Medulla oblongata (tissue), 1 donor: ENCODE measurements around the gene TMEM185A.
"Not testable (repeated sequence)": the region's sequence is repeated elsewhere in the genome, so short reads cannot be mapped to it uniquely, and the experiment has no call there.

Experiments used
- DNase-seq: peaks from one replicate; pipeline ENCODE4 v3.0.0-alpha.2; 2015; ENCODE audit errors: extremely low spot score

Gene TMEM185A

GRCh38 chrX:149631234-149632165, at the start of gene TMEM185A:
Gene TMEM185A (minus strand): TSS chrX:149631792. CDS start chrX:149631580, 212 bp downstream.
- DNase-seq = peak; percentile 31

DNA sequence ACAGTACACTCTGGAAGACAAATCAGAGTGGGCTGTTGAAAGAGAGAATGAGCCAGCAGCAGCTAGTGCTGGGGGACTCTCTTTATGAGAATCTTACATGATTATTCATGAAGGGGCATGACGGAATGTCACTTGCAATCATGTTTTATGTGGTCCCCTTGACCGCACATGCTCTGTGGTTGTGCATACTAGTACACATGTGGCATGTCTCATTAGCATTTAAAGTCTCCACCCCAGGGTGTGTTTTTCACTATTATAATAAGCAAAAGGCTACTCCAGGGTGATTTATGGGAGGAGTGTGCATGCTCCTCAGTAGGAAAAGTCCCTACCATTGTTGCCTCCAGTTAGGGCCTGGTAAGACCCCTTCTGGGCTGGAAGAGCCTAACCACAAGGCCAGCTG, 49.6 kb upstream of the TMEM185A start:
- no peak for DNase-seq

DNA sequence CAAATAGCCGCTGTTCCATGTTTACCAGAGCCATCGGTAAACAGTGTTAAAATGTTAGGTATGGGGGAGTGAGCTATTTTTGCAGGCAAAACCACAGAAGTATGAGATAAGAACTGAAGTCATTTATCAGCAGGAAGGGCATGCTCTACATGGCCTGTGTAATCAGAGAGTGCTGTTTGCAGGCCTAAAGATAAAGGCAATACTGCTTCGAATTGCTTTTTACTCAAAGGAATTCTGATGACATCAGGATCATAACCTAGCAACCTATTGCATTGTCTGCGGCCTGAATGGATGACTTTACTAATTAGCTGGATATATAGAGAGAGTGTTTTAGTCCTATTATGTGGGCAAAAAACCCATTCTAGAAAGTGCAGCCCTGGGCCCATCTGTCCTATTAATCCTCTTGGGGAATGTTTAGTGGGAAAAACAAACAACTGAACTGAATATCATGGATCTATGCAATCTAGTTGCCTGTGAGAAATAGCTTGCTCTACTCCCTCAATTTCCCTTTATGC, 47.6 kb upstream of the TMEM185A start:
- DNase-seq = not testable (repeated sequence)

- not testable (repeated sequence) for DNase-seq
Observed at GRCh38 chrX:149675554-149675953, 44.0 kb upstream of the TMEM185A start.

DNA sequence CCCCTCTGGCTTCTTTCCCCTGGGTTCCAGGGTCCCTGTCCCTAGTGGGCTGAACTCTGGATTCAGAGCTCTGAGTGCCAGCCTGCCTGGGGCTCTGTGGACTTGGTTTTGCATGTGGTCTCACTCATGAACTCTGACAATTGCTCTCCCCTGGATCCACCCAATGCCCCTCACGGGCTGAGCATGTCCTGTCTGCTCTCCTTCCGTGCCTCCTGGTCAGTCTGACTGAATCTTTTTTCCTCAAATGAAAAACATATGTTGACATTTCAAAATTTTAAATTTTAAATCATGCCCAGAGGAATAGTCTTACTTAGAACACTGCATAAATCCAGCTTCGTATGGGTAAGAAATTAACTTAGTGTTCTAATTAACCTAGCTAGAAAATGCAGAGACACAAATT, 43.5 kb upstream of the TMEM185A start:
- DNase-seq = not testable (repeated sequence)

DNA sequence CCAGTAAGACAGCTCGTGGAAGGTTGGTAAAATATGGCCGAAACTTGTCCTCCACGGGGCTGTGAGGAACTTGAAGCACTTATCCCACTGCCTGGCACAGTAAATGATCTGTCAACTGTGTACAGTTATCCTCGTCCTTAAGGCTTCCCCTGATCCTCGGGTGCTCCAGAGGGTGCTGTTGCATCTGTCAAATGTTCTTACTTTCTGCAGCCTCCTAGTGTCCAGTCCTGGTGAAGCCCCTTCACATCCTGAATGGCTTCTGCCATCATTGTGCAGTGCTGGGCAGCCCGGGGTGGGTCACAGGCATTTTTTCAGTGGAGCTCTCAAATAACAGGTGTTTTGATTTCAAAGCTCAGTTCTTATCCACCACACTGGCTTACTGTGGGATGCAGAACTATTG, 29.0 kb upstream of the TMEM185A start:
- not testable (repeated sequence) for DNase-seq

DNA sequence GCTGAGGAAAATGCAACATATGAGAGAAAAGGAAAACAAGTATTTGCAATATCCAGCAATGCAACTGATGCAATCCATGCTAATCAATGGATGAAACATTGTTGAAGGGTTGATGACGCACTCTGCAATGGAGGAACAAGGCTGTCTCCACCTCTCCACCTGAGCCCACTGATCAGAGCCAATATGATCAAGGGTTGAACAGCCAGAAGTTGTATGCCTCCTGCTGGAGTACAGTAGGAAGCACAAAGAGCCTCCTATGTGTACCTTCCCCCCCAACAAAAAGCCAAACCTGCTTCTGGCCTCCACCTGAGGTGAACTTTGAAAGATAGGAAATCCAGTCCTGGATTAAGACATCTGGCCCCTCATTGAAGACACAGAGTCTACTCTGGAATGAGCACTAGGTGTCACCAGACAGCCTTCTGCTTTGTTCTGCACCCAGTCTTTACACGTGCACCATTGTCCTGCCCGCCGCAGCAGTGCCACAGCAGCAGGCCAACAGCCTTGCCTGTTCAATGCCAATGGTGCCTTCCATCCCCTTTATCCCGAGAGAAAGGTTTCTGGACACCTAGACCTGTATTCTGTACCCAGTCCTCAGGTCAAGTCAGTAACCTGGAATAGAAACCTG, 24.8 kb upstream of the TMEM185A start:
- DNase-seq = not testable (repeated sequence)

GRCh38 chrX:149652232-149652981, 20.8 kb upstream of the TMEM185A start:
- no peak for DNase-seq

- no peak for DNase-seq
Observed at GRCh38 chrX:149650162-149650561, 18.6 kb upstream of the TMEM185A start.

DNA sequence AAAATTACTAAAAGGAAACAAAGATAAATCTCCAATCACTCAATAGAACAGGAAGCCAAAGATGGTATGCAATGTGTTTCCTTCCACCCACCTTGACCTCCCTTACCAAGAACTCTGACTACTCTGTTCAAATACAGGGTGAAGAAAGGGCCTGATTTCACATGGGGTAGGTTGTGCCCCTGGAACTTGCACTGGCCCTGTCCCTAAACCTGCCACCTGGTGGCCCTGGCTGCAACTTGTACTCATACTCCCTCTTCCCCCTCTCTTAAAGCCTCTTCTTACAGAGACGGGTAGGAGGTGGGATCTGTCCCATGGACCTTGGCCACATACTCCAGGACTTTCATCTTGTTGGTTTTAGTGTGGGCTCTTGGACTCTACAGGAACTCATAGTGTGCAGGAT, 17.3 kb upstream of the TMEM185A start:
- no peak for DNase-seq

DNA sequence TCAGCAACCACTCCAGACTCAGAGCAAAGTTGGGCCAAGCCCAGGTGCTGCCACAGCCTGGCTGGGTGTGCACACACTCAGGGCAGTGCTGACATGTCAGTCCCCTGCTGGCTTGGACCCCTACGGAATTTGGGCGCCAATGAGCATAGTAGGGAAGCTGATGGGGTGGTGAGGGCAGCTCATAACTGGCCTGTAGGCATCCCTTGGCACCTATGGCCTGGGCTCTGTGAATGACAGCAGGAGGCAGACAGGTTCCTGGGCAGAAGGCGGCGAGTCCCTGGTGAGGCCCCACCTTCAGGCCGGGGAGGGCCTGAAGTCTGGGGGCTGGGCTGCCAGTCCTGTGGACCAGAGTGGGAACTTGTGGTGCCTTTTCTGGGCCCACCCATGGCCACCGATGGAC, 15.9 kb upstream of the TMEM185A start:
- DNase-seq = no peak

- DNase-seq = no peak
Observed at GRCh38 chrX:149643496-149643895, 11.9 kb upstream of the TMEM185A start.

DNA sequence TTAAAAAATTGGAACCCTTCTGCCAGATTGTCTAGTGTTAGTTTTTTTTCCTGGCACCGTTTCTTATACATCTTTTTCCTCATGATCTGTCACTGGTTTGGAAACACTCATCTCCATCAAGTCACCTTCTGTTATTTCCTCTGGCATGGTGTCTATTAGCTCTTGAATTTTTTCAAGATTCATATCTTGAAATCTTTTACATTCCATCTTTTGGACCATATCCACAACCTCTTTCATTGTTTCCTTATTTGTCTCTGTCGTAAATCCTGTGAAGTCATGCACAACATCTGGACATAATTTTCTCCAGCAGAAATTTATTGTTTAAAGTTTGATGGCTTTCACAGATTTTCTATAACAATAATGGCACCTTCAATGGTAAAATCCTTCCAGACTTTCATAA, 10.2 kb upstream of the TMEM185A start:
- DNase-seq = no peak

DNA sequence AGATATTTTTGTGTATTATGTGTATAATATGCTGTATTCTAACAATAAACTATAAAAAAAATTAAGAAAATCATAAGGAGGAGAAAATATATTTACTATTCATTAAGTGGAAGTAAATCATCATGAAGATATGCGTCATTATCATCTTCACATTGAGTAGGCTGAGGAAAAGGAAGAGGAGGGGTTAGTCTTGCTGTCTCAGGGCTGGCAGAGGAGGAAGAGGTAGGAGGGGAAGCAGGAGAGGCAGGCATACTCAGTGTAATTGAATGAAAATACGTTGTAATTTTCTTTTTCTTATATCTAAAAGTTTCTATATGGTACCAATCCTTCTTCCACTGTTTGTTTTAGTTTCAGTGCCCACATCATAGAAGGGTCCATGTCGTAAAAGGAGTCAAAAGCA, 9.8 kb upstream of the TMEM185A start:
- no peak for DNase-seq

DNA sequence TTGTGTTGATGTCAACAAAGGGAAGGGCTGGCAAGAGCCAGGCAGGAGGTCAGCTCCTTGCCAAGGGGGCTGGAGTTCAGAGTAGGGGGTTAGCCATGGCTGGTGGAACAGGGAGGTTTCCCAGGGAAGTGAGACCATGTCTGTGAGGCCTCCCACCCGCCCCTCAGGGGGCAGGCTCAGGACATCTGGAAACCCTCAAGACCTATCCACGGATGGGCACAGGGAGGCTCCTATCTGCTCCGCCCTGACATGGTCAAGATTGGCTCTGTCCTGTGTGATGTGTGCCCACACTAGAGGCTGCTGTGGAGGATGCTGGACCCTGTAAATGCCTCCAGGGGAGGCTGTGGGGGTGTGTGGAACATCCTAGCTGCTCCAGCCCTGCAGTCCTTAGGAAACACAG, 8.0 kb upstream of the TMEM185A start:
- DNase-seq = no peak

DNA sequence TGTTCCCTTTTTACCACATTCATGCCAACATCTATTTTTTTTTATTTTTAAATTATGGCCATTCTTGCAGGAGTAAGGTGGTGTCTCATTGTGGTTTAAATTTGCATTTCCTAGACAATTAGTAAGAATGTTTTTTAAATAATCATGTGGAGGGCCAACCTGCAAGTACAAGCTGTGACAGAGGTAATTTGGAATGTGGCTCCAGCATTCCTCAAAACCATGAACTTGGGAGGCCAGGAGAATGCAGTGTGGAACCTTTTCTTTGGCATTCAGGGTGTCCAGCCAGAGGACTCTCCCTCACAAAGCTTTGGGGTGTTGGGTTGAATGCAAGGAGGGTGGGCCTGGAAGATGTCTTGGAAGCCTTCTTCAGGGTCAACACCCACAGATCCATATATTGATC, 7.3 kb upstream of the TMEM185A start:
- DNase-seq = no peak

DNA sequence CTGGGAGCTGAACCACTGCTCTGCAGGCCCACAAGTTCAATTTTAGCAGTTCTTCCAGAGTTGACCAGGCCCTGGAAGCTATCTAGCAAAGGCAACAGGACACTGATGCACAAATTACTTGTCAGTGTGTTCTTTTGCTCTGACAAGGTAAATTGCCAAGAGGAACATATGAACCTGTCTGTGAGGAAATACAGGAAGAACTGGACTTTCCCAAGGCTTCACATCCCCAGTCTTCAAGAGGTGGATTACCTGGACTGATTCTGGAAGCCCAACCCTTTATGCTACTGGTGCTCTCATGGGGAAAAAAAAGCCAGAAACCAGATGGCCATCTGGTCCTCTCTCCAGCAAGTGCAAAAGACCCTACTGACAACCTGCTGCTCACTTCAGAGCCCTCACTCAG, 1.9 kb upstream of the TMEM185A start:
- DNase-seq = no peak

DNA sequence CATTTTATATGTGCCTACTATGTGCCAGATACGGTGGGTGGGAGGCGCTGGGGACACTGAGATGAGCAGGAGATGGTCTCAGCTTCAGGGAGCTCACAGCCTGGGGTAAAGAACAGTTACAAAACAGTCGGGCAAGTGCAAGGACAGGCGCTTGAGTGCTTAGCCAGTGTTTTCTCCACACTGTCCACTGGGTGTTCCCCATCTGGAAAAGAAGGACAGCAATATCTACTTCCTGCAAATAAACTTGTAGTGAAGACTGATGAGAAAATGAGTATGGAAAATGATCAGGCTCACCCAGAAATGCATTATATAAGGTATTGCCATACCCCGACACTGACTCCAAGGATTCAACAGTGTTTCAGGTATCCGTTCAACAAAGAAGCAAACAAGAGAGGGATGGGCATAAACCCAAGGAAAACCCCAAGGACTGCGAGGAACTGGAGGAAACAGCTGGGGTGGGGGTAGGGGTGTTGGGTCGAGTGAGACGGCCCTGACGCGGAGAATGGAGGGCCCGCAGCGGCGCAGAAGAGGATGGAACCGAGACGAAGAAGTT, 835 bp downstream of the TMEM185A start:
- peak; percentile 10 for DNase-seq

GRCh38 chrX:149629730-149630387, 1.7 kb downstream of the TMEM185A start:
- no peak for DNase-seq

DNA sequence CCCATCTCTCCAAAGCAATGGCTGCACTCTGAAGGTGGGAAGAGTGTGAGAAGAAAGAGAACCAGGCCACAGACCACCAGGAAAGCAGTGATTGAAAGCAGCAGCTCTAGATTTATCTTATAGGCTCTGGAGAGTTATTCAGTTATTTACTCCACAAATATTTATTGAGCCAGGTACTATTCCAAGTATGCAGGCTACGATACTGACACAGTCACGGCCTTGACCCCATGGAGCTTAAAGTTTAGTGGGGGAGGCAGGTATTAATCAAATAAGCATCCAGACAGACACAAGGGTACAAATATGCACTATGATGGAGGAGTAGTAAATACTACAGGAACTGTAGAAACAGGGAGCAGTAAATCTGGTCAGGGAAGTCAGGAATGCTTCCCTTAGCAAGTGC, 2.8 kb downstream of the TMEM185A start:
- no peak for DNase-seq

GRCh38 chrX:149628280-149628679, 3.3 kb downstream of the TMEM185A start:
- DNase-seq = no peak
